RWPE2 (cell line): ENCODE measurements around the gene TLX3.

Experiments used
- ATAC-seq: fragments of 200-7000 bp; cut with Tn5 transposase; 3 replicates; pipeline ENCODE4 v1.9.1; 2021; ENCODE audit warnings: low read depth
- DNase-seq: peaks from one replicate; pipeline ENCODE4 v3.0.0-alpha.2; 2020; ENCODE audit warnings: low spot score
- H3K27ac ChIP-seq: fragments of 450-650 bp; 2 replicates; pipeline ENCODE4 v1.5.1; 2017; ENCODE audit warnings: mild to moderate bottlenecking; ENCODE audit not compliant: poor library complexity, severe bottlenecking
- H3K27me3 ChIP-seq: fragments of 250-450 bp; sonication (Bioruptor Pico); 2 replicates; pipeline ENCODE4 v1.5.1; 2021; ENCODE audit warnings: mild to moderate bottlenecking, moderate library complexity; ENCODE audit not compliant: insufficient read depth, poor library complexity, severe bottlenecking
- H3K36me3 ChIP-seq: fragments of 250-450 bp; sonication (Bioruptor Pico); 2 replicates; pipeline ENCODE4 v1.5.1; 2020; ENCODE audit warnings: low read depth, mild to moderate bottlenecking, moderate library complexity
- H3K4me1 ChIP-seq: fragments of 250-450 bp; sonication (Bioruptor Pico); 2 replicates; pipeline ENCODE4 v1.5.1; 2021; ENCODE audit warnings: mild to moderate bottlenecking, moderate library complexity; ENCODE audit not compliant: insufficient read depth, poor library complexity, severe bottlenecking
- H3K4me3 ChIP-seq: fragments of 250-450 bp; sonication (Bioruptor Pico); 2 replicates; pipeline ENCODE4 v1.5.1; 2021; ENCODE audit warnings: mild to moderate bottlenecking, moderate library complexity; ENCODE audit not compliant: severe bottlenecking
- H3K9me3 ChIP-seq: fragments of 250-450 bp; sonication (Bioruptor Pico); 2 replicates; pipeline ENCODE4 v1.5.1; 2021; ENCODE audit warnings: mild to moderate bottlenecking, moderate library complexity; ENCODE audit not compliant: severe bottlenecking
- CTCF ChIP-seq: fragments of 450-650 bp; IDR thresholded peaks from one replicate; pipeline ENCODE4 v1.5.1; 2017; ENCODE audit warnings: mild to moderate bottlenecking, moderate library complexity; ENCODE audit not compliant: poor library complexity, severe bottlenecking

TLX3 gene

GRCh38 chr5:171299228-171299627 lies 9.8 kb upstream of the TLX3 start:
- no peak for TF ChIP-seq CTCF
- DNase-seq: no peak
- ATAC-seq: no peak
- H3K4me1 ChIP-seq: no peaks in the 10 kb centered on the region
- no peak overlapping the region for H3K27ac ChIP-seq
- H3K4me3 ChIP-seq: no peak overlapping the region
- H3K36me3 ChIP-seq: no peaks in the 10 kb centered on the region
- H3K9me3 ChIP-seq: no peaks in the 10 kb centered on the region
- peaks cover 2% of the 10 kb centered on the region for H3K27me3 ChIP-seq

GRCh38 chr5:171299851-171300250 lies 9.2 kb upstream of the TLX3 start:
- DNase-seq: no peak
- Histone ChIP-seq H3K4me1 (no peaks in the 10 kb centered on the region), H3K27ac (no peak overlapping the region), H3K9me3 (no peaks in the 10 kb centered on the region), H3K4me3 (no peak overlapping the region), H3K36me3 (no peaks in the 10 kb centered on the region), H3K27me3 (peaks cover 7% of the 10 kb centered on the region)
- TF ChIP-seq CTCF: no peak
- no peak for ATAC-seq

- ATAC-seq (no peak), DNase-seq (no peak)
- Histone ChIP-seq H3K4me1 (no peaks in the 10 kb centered on the region), H3K27ac (no peak overlapping the region), H3K4me3 (no peak overlapping the region), H3K9me3 (no peaks in the 10 kb centered on the region), H3K27me3 (peaks cover 12% of the 10 kb centered on the region), H3K36me3 (no peaks in the 10 kb centered on the region)
- TF ChIP-seq CTCF: no peak
Measured at GRCh38 chr5:171300358-171300757, 8.7 kb upstream of the TLX3 start.

GRCh38 chr5:171306166-171306565 lies 2.9 kb upstream of the TLX3 start:
- Histone ChIP-seq H3K27me3 (peaks cover 69% of the 10 kb centered on the region), H3K27ac (no peak overlapping the region), H3K4me3 (no peak overlapping the region), H3K9me3 (no peaks in the 10 kb centered on the region), H3K4me1 (no peaks in the 10 kb centered on the region), H3K36me3 (no peaks in the 10 kb centered on the region)
- no peak for DNase-seq
- ATAC-seq: no peak
- TF ChIP-seq CTCF: no peak

- Histone ChIP-seq H3K27ac (no peak overlapping the region), H3K36me3 (no peaks in the 10 kb centered on the region), H3K4me3 (no peak overlapping the region), H3K9me3 (no peaks in the 10 kb centered on the region), H3K4me1 (no peaks in the 10 kb centered on the region), H3K27me3 (peaks cover 77% of the 10 kb centered on the region)
- DNase-seq: no peak
- no peak for ATAC-seq
- no peak for TF ChIP-seq CTCF
Measured at GRCh38 chr5:171306781-171307591, 2.1 kb upstream of the TLX3 start.
